Activated CD4-positive, alpha-beta T cell treated with anti-CD3 and anti-CD28 coated beads, Interleukin-2, amount 50 U/mL, for 16 hours (primary cell): Measurements from ENCODE around the gene TAAR6.
A peak's percentile ranks its signal among the peaks of the same experiment; 100 is the strongest.
"Not testable (repeated sequence)": the region's sequence is repeated elsewhere in the genome, so short reads cannot be mapped to it uniquely, and the experiment has no call there.

Source experiments
- DNase-seq: peaks from one replicate; pipeline ENCODE4 v3.0.0-alpha.2; 2020

TAAR6 gene, protein sequence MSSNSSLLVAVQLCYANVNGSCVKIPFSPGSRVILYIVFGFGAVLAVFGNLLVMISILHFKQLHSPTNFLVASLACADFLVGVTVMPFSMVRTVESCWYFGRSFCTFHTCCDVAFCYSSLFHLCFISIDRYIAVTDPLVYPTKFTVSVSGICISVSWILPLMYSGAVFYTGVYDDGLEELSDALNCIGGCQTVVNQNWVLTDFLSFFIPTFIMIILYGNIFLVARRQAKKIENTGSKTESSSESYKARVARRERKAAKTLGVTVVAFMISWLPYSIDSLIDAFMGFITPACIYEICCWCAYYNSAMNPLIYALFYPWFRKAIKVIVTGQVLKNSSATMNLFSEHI

DNA sequence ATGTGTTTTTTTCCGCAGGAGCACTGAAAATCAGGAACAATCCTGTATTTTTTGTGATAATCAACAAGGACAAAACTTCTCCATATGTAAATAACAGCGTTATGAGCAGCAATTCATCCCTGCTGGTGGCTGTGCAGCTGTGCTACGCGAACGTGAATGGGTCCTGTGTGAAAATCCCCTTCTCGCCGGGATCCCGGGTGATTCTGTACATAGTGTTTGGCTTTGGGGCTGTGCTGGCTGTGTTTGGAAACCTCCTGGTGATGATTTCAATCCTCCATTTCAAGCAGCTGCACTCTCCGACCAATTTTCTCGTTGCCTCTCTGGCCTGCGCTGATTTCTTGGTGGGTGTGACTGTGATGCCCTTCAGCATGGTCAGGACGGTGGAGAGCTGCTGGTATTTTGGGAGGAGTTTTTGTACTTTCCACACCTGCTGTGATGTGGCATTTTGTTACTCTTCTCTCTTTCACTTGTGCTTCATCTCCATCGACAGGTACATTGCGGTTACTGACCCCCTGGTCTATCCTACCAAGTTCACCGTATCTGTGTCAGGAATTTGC lies at the start of gene TAAR6:
Gene TAAR6 (plus strand): TSS at position 102 of the 557 bp plus-strand sequence. CDS start 0 bp downstream, at position 102.
- no peak for DNase-seq

DNA sequence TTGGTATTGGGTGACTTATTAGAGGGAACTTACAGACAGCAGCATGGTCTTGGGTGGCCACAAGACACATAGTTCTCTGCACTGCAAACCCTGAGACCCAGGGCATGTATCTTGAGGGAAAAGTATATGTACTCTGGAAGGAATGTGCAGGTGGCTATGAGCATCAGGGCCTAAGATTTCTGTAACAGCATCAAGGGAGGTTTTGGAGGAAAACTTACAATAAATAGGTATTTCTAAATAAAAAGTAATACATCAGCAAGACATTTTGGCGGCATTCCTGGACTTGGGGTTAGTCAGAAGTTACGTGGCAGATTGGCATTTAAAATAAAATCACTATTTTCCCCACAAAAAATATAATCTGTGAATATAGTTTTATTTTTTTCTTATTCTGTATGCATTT lies 49.2 kb upstream of the TAAR6 start:
- DNase-seq = no peak

DNA sequence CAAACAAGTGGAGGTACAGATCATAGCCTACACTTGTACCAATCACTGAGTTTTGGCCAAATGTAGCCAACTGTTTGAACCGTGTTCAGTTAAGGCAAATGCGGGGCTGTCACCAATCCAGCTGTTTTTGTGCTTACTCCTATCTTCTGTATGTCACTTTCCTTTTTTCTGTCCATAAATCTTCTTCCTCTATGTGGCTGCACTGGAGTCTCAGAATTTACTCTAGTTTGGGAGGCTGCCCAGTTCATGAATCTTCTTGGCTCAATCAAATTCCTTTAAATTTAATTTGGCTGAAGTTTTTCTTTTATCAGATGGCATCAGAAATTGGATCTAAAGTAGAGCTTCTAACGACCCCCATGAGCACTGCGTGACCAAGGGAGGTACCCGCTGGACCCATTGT lies 45.5 kb upstream of the TAAR6 start:
- no peak for DNase-seq

DNA sequence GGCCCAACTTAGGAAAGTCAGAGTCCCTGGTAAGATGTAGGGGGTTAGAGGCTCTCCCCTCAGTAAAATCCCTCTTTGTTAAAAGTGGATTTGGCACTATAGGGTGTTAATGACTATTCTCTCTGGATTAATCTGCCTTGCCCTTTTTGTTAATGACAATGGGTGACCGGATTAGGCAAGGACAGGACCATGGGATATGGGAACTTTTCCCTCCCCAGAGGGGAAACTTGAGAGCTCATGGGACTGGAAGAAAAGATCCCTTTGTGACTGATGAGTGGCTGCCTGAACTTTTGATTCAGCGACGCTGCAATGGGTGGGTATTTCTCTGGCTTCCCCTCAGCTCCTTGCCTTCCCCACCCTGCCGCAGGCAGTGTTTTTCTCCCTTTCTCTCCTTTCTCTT lies 44.3 kb upstream of the TAAR6 start:
- no peak for DNase-seq

GRCh38 chr6:132526461-132526860 lies 43.7 kb upstream of the TAAR6 start:
- no peak for DNase-seq

DNA sequence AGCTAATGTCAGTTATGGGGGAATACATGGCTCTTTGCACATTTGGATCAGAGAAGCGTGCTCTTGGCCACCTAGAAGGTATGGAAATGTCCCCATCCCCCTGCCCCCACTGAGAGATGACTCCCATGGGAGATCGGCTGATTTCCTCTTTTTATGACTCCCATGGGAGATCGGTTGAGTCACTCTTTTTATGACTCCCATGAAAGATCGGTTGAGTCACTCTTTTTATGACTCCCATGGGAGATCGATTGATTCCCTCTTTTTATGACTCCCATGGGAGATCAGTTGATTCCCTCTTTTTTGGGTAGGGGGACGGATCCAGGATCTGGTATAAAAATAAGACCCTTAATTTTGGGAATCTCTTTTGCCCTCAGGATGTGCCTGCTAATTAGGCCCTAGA lies 42.3 kb upstream of the TAAR6 start:
- DNase-seq = no peak

- peak; percentile 68 for DNase-seq
Measured at GRCh38 chr6:132530293-132530974, 39.7 kb upstream of the TAAR6 start.

DNA sequence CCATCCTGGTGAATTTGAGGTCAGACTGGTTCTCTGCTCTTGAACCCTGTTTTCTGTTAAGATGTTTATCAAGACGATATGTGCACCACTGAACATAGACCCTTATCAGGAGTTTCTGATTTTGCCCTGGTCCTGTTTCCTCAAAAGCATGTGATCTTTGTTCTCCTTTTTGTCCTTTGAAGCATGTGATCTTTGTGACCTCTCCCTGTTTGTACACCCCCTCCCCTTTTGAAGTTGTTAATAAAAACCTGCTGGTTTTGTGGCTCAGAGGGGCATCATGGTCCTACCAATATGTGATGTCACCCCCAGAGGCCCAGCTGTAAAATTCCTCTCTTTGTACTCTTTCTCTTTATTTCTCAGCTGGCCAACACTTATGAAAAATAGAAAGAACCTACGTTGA lies 35.6 kb upstream of the TAAR6 start:
- not testable (repeated sequence) for DNase-seq

DNA sequence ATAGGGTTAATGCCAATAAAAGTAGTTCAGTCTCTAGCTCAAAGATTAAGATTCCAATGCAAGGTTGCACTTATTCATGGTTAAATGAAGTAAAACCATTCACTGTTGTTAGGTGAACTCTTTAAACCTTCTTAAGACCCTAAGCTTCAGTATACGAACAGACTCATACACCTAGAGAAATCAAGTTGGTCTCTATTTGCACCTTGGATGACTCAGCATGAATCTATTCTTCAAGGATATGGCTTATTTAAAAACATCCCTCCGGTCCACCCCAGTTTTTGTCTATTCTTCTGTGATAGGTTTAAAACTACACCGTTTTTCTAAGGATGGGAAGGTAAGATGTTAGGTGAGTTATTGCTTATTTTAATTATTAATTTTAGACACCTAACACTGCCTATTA lies 33.0 kb upstream of the TAAR6 start:
- no peak for DNase-seq

DNA sequence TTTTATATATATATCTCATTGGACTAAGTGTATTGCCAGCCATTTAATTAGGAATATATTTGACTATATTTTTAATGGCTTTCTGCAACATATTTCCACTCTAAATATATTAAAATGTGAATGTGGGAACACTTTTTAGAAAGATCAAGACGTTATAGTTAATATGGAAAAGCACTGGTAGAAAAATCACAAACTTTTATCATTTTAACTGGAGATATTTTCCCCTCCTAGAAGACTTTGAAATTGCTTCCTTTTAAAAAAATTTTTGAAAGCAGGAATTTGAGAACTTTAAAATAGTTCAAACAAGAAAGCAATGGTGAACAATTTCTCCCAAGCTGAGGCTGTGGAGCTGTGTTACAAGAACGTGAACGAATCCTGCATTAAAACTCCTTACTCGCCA lies 32.1 kb upstream of the TAAR6 start, which contains the start of gene TAAR9:
Gene TAAR9 (plus strand): TSS at position 301 of the 400 bp plus-strand sequence. CDS start 13 bp downstream, at position 314.
- DNase-seq = no peak

- DNase-seq = no peak
Measured at GRCh38 chr6:132544826-132545225, 25.3 kb upstream of the TAAR6 start.

- DNase-seq = no peak
Measured at GRCh38 chr6:132548746-132549463, 21.2 kb upstream of the TAAR6 start.

GRCh38 chr6:132551214-132551613 lies 18.9 kb upstream of the TAAR6 start:
- no peak for DNase-seq

- no peak for DNase-seq
Measured at GRCh38 chr6:132552372-132552771, 17.8 kb upstream of the TAAR6 start, which contains the start of gene TAAR8. Gene TAAR8, plus strand, starts transcription at chr6:132552672. Its CDS starts 21 bp downstream, at chr6:132552693.

DNA sequence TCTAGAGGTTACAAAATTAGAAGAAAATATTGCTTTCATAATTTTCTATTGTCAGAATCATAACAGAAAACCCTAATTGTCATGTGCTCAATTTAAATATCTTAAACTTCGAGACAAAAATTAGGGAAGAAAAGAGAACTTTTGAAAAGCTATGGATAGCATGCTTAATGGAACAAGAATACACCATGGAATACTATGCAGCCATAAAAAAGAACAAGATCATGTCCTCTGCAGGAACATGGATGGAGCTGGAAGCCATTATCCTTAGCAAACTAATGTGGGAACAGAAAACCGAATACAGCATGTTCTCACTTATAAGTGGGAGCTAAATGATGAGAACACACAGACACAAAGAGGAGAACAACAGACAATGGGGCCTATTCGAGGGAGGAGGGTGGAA lies 10.0 kb upstream of the TAAR6 start:
- DNase-seq = not testable (repeated sequence)

DNA sequence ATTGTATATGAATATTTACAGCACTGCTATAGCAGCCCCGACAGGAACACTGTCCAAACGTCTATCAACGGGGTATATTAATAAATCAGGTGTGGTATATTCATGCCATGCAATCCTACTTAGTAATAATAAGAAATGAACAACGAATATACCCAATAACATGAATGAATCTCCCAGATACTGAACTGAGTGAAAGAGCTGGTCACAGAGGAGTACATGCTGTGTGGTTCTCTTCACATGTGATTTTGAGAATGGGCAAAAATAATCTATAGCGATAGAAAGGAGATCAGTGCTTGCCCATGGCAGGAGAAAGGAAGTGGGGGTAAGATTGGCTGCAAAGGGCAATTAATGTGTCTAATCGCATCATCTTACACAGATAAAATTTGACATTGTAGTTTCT lies 3.7 kb upstream of the TAAR6 start:
- DNase-seq = no peak

- no peak for DNase-seq
Measured at GRCh38 chr6:132567566-132567965, 2.6 kb upstream of the TAAR6 start.

GRCh38 chr6:132568611-132569010 lies 1.5 kb upstream of the TAAR6 start:
- DNase-seq = no peak

GRCh38 chr6:132569170-132569569 lies 952 bp upstream of the TAAR6 start:
- DNase-seq = no peak

DNA sequence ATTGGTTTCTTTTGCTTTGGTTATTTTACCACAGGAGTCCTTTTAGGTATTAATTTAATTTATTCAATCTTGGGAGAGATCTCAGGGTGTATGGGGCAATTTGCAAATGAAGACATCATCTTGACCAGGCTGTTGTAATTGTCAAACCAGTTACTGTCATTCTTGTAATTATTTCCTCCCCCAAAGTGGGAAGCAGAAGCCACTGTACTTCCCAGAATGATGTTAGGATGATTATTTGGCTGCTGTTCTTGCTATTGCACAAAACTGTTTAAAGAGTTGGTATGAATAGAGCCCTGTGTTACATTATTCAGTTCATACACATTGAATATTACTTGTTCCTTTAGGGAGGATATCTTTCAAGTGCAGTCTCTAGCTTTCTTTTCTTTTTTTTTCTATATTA lies 1.7 kb downstream of the TAAR6 start:
- DNase-seq = no peak

- DNase-seq = no peak
Measured at GRCh38 chr6:132584698-132585097, 14.6 kb downstream of the TAAR6 start.

DNA sequence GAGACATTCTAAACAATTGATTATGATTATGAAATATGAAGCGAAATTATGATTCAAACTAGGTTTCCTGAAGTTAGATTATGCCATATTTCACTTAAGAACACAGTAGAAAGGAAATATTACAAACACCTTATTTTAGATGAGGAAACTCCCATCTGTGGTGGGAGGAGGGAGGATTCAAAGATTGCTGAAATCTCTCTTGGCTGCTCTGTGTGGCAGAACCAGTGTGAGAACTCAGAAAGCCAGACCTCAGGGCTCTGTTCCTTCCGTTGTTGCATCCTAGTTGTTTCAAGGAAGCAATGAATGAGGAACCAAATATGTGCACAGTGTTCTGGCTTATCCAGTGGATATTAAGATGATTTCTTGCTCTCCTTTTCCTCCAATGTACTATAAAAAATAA lies 17.3 kb downstream of the TAAR6 start:
- DNase-seq = no peak

- DNase-seq = no peak
Measured at GRCh38 chr6:132589454-132589853, 19.3 kb downstream of the TAAR6 start, which contains the start of gene TAAR5. Gene TAAR5, minus strand, starts transcription at chr6:132589741. Its CDS starts 55 bp downstream, at chr6:132589686.
